EH (cell line): ENCODE measurements around the gene DNAJC7.
"Not testable (repeated sequence)": the region's sequence is repeated elsewhere in the genome, so short reads cannot be mapped to it uniquely, and the experiment has no call there.

Experiments used
- DNase-seq: peaks from one replicate; pipeline ENCODE4 v3.0.0-alpha.2; 2015; ENCODE audit warnings: low read depth

Gene DNAJC7

DNA sequence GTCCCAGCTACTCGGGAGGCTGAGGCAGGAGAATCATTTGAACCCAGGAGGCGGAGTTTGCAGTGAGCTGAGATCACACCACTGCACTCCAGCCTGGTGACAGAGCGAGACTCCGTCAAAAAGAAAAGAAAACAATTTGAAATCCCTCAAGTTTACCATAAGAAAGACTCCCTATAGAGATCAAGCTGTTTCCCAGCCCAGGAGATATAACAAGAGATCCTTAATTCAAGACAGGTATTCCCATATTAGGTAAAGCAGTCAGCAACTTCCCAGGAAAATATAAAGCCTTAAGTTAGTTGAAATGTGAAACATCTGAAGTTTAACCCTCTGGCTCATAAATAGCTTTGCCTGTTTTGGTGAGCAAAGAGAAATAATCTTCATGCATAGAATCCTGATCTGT lies 4.9 kb downstream of the DNAJC7 start:
- DNase-seq: not testable (repeated sequence)

GRCh38 chr17:42010898-42011516 lies 6.2 kb downstream of the DNAJC7 start:
- DNase-seq: peak; percentile 40

DNA sequence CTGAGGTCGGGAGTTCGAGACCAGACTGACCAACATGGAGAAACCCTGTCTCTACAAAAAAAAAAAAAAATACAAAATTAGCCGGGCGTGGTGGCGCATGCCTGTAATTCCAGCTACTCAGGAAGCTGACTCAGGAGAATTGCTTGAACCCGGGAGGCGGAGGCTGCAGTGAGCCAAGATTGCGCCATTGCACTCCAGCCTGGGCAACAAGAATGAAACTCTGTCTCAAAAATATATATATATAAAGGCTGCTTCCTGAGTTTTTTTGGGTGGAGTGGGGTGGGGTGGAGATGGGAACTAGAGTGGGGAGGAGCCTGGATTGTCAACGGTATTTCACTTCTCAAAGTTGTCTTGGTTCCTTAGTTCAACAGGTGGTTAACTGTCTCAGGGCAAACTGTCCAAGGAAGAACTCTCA lies 7.0 kb downstream of the DNAJC7 start:
- DNase-seq: peak; percentile 65

GRCh38 chr17:42009170-42009569 lies 8.1 kb downstream of the DNAJC7 start:
- DNase-seq: peak; percentile 12

GRCh38 chr17:42005166-42005565 lies 12.1 kb downstream of the DNAJC7 start:
- DNase-seq: peak; percentile 52

DNA sequence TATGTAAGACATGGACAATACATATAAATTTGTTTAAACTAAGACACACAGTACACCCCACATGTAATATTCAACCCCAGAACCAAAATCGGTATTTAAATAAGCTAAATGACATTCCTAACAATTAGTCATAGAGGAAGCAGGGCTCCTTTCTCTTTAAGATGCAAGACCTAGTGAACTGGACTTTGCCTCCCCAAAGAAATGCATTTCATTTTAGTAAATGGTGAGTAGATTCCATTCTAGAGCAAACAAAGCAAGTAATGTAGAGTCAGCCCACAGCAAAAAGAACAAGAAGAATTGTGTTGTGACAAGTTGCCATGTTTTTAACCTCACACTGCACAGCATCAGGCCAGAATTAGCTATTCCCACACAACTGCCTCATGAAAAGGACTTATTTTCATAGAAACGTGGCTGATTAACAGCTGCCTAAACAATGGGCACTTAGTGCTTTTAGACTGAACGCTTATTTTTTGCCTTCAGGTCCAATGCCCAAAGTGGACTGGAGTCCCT lies 14.4 kb downstream of the DNAJC7 start:
- DNase-seq: peak; percentile 72

DNA sequence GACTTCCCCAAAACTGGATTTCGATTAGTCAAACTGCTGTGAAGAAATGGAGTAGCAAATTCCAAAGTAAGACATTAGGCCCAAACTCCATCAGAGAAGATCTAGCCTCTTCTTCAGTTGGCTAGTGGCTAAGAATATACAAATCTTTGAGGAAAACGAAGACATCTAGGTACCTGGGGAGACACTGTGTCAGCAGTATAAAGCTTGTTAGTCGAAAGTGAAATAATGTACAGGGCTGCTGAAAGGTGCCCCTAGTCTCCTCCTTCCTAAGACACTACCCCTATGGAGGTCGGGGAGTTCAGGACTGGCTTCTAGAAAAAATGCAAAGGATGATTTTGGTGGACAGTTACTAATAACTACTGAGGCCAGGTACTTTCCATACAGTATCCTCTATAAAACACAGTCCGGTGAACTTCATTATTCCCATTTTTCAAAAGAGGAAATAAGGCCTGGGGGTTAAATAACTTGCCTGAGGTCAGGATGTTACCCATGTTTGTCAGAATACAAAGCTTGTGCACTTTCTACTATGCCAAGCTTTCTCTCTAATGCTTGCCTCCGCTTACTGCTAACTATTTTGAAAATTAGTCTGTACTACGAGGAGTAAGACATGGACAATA lies 15.0 kb downstream of the DNAJC7 start:
- no peak for DNase-seq

GRCh38 chr17:42001729-42002128 lies 15.5 kb downstream of the DNAJC7 start:
- DNase-seq: no peak

DNA sequence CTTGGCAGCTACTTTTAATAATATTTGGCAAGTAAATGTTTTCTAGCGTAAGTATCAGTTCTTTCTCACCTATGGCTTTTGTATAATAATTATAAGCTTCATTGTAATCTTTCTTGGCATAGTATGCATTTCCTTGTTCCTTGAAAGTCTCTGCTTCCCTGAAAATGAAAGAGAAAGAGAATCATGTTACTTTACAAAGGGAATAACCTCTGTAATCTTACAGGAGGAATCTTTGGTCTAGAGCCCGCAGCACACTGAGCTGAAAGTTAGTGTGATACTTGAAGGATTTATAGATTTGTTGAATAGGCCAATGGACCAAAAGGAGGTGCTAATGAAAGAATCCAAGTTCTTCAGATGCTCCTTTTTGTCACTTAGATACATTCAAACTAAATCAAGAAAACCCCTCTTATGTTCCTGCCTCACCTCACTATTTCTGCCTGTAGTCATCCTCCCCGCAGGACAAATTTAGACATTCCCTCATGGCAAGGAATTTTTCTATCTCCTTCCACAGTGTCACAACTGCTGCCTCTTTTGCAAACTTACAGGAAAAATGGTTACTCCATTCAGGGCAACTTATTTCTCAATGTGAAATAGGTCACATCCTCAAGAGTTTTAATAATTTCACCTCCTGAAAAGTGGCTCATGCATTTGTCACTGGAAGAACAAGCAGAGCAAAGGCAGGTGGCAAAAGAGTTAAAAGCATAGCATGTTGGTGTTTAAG lies 16.7 kb downstream of the DNAJC7 start:
- no peak for DNase-seq

DNA sequence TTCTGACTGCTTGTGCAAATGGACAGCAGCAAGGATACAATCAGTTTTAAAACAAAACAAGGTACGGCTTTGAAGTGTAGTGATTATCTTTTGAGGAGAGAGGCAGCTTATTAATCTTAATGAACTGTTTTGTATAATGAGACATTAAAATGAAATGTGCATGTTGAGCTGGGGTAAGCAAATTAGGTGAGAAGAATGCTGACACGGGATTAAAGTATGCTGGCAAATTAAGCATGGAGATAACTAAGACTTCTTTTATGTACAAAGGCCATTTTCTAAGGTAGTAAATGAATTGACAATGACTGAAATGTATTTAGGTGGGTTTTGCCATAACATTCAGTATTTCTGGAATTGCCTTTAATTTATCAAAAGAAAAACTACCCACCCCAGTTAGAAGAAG lies 18.7 kb downstream of the DNAJC7 start:
- no peak for DNase-seq

DNA sequence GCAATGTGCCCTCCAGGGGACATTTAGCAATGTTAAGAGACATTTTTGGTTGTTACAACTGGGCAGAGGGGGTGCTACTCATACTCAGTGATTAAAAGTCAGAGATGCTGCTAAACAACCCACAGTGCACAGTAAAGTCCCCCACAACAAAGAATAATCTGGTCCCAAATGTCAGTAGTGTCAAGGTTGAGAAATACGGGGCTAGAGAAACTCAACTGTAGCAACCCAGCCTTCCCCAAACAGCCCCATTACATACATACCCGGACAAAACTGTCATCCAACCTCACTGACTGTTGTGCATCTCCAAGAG lies 20.4 kb downstream of the DNAJC7 start:
- no peak for DNase-seq

DNA sequence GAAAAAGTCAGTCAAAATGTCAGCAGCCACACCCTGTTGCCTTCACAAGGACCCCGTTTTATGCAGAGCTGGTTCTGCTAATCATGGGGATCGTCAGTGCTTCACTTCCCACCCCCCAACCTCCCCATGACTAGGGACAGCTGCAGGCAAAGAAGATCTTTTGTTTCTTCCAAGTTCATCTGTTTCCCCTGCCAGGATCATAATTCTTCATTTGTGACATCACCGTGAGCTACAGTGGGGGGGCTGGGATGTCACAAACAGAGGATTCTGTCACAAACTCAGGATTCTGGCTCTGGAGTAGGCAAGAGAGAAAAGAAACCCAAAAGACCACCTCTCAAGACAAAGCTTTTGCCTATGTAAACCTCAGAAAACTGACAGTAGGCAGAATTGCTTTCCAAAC lies 24.7 kb downstream of the DNAJC7 start:
- DNase-seq: peak; percentile 23

DNA sequence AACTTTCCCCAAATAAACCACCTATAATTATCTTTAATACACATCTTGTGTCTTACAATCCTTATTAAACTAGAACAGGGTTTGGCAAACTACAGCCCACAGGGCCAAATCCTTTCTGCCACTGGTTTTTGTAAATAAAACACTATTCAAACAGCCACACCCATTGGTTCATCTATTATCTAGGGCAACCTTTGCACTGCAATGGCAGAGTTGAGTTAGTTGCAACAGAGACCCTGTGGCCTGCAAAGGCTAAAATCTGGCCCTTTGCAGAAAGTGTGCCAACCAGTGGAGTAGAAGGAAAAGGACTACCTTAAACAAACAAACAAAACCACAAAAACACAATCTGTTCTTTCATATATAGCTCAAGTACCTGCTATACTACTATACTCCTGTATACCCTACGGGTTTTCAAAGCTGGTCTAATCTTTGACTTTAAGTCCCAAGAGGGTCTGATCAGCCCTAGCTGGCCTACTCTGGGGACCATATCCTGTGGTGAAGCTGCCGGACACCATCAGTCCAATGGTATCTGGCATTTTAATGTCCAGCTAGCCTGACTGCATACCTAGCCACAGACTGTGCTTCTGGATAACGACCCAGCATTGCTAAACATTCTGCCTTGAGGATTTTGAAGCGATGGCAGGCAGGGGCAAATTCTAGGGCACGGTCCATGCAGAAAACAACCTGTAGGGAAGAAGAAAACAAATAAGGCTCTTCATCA lies 27.4 kb downstream of the DNAJC7 start:
- DNase-seq: no peak

- DNase-seq: no peak
Measured at GRCh38 chr17:41988418-41988817, 28.8 kb downstream of the DNAJC7 start.

- DNase-seq: no peak
Measured at GRCh38 chr17:41987642-41988041, 29.6 kb downstream of the DNAJC7 start.

DNA sequence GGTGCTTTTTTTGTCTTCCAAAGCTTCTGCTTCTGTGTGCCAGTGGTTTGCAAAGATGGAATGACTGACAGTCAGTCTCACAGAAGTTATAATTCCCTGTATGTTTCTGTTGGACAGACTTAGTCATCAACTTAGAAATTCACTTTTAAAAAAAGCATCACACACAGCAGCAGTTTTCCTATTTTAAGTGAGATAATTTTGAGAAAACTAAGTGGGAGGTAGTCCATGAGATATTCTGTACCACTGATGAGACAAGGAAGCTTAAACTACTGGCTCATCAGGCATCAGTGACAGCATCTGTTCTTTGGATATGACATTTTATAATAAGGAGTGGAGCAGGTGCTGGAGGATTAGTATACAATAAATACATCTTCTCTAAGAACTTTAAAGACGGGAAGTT lies 30.6 kb downstream of the DNAJC7 start:
- no peak for DNase-seq

DNA sequence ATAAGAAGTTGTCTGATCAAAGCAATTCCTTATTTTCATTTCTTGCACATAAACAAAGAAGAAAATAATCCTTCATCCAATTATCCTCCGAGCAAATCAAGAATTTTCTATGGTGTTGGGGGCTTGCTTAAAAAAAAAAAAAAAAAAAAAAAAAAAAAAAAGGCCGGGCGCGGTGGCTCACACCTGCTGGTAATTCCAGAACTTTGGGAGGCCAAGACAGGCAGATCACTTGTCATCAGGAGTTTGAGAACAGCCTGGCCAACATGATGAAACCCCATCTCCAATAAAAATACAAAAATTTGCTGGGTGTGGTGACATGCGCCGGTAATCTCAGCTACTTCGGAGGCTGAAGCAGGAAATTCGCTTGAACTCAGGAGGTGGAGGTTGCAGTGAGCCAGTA lies 31.3 kb downstream of the DNAJC7 start:
- no peak for DNase-seq

GRCh38 chr17:41984454-41984853 lies 32.8 kb downstream of the DNAJC7 start:
- DNase-seq: no peak

DNA sequence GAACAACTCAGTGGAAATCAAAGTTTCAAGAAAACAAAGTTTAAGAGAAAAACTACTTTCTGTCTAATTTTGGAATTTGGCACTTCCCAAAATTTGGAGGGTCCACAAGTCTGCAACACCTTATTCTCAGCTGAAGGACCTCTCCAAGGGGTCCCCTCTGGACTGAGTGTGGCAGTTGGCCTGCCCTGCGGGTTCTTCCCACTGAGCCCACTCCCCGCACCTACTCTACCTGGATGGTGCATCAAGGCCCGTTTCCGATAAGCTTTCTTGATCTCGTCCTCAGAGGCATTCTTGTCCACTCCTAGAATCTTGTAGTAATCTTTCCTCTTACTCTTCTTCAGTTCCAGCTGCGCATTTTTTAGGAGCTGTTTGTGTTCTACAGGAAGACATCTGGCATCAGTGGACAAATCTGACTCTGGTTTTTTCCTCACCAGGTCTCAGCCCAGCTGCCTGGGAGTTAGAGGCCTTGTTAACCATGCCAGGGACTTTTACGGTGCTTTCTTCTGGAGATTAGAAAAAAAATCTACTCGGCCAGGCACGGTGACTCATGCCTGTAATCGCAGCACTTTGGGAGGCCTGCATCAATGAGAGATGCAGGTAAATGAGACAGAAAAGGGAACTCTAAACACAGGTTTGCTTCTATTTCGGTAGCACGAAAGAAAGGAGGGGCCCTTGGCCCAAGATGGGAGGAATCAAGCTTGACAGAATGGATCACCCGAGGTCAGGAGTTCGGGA lies 35.0 kb downstream of the DNAJC7 start:
- DNase-seq: peak; percentile 36

DNA sequence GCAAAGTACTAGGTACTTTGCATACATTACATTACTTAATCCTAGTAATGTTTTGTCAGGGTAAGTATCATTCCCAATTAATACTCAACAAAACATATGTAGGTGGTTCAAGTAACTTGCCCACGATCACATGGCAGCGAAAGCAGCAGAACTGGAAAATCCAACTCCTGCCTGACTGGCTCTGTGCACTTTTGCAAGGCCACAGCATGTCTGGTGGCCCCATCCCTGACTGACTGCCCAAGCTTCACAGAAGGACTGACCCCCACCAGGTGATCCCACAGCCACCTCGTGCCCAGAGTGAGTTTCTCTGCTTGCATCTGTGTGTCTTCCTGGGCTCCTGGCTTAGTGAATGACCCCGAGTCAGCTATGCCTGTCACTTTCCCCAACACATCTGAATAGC lies 39.2 kb downstream of the DNAJC7 start:
- no peak for DNase-seq

DNA sequence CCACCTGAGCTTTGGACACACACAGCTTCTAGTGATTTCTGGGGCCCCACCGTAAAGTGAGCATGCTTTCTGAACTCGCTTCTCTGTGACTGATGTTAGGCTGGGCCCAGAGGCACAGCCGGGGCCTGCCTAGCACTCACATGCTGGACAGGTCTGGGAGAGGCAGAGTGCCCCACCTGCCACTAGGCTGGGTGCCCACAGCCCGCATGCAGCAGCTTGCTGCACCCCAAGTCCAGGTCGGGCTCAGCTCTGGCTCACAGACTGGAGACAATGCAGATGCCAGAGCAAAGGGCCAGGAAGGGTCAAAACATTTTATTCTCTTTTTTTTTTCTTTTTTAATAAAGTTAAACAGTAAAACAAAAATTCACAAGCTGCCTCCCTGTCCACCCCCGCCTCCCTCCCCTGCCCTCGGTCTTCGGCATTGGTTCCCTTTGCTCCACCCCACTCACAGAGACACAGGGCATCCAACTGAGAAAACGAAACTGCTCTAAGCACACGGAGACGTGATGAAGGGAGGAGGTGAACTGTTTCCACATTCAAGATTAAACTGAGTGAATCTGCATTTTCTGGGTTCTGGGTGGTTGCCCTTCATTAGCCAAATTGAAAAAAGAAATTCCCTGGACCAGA lies 41.0 kb downstream of the DNAJC7 start:
- no peak for DNase-seq
